Stimulated activated CD8-positive, alpha-beta memory T cell treated with anti-CD3 and anti-CD28 coated beads, Interleukin-12 subunit alpha, Interleukin-12 subunit beta, amount 100 ng/mL, for 24 hours (primary cell): Measurements from ENCODE around the gene GLIPR1L1.
A peak's percentile ranks its signal among the peaks of the same experiment; 100 is the strongest.

ENCODE experiments used
- DNase-seq: peaks from one replicate; pipeline ENCODE4 v3.0.0-alpha.2; 2020; ENCODE audit errors: extremely low read depth

GLIPR1L1 gene

DNA sequence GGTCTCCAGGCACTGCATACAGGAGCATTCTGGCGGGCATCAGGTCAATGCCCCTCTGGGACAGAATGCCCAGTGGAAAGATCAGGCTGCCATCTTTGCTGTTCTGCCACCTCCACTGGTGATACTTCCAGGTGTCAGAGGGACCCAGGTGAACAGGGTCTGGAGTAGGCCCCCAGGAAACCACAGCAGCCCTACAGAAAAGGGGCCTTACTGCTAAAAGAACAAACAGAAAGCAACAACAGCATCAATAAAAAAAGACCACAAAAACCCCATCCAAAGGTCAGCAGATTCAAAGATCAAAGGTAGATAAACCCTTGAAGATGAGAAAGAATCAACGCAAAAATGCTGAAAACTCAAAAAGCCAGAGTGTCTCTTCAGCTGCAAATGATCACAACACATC lies 15.9 kb downstream of the GLIPR1L1 start:
- DNase-seq: no peak

DNA sequence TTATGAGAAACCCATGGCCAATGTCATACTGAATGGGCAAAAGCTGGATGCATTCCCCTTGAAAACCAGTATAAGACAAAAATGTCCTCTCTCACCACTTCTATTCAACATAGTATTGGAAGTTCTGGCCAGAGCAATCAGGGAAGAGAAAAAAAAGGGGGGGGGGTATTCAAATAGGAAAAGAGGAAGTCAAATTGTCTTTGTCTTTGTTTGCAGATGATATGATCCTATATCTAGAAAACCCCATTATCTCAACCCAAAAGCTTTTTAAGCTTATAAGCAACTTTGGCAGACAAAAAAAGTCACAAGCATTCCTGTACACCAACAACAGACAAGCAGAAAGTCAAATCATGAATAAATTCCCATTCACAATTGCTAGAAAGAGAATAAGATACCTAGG lies 19.5 kb downstream of the GLIPR1L1 start:
- DNase-seq: no peak

DNA sequence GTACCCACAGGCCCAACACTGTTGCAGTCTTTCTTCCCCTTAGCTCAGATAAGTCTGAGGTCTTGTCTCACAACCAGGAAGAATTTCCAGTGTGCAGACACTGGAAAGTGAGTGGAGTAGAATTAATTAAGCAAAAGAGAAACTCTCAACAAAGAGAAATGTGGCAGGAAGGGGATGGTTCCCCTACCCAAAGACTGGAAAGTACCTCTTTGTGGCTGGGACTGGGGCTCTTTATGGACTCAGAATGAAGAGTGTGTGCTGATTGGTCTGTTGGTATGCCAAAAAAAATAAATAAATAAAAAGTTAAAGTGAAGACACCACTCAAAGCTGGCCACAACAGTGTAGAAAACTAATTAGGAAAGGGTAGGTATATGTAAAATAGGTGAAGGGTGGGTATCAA lies 26.4 kb downstream of the GLIPR1L1 start:
- DNase-seq: no peak

DNA sequence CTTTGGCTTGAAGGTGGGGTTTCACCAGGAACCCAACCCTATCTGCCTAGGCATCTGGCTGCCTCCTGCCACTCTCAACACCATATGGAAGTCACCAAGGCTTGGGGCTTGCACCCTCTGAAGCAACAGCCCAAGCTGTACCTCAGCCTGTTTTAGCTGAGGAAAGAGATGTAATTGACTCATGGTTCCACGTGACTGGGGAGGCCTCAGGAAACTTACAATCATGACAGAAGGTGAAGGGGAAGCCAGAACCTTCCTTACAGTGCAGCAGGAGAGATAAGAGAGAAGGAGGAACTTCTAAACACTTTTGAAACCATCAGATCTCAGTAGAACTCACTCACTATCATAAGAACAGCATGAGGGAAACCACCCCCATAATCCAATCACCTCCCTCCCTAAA lies 26.9 kb downstream of the GLIPR1L1 start:
- DNase-seq: no peak

DNA sequence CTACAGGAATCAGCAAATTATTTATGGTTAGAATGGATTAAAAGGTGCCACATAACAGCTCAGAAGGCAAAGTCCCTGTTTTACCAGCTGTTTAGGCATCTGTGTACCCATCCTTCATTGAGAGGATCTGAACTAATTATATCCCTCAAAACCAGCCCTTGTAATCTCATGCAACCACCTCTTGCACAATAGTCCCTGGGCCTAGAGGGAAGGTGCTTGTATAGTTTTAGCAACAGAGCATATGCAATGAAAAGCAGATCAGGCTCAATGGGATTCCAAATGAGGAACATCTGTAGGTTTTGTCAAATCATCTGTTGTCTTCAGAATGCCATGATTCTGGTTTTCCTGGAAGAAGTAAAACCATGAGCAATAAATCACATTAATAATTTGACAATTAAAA lies 30.4 kb downstream of the GLIPR1L1 start:
- DNase-seq: no peak

DNA sequence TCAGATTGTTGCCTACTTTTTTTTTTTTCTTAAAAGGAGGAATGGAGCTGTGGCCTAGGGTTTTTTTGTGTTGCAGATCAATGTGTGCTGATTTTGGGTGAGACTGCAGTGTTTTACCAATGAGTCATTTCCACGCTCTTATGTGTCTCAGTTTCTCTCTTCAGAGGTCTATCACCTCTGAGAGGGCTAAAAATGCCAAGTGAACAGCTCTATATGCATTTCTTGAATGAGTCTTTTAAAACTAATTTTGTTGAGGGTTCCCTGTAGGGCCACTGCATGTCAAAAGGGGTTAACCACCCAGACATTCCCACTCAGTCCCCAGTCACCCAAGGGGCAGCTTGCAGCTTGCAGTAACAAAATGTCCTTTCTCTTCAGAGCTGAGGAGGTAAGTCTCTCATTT lies 32.2 kb downstream of the GLIPR1L1 start:
- no peak for DNase-seq

DNA sequence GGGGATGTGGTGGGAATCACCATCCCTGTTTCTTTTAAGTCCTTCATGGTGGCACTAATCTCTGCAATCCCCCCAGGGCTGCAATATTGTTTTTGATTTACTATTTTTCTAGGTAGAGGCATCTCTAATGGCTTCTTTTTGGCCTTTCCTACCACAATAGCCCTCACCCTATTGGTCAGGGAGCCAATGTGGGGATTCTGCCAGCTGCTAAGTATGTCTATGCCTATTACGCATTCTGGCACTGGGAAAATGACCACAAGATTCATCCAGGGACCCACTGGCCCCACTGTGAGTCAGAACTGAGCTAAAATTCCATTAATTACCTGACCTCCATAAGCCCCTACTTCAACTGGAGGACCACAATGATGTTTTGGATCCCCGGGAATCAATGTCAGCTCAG lies 40.5 kb downstream of the GLIPR1L1 start:
- DNase-seq: no peak

DNA sequence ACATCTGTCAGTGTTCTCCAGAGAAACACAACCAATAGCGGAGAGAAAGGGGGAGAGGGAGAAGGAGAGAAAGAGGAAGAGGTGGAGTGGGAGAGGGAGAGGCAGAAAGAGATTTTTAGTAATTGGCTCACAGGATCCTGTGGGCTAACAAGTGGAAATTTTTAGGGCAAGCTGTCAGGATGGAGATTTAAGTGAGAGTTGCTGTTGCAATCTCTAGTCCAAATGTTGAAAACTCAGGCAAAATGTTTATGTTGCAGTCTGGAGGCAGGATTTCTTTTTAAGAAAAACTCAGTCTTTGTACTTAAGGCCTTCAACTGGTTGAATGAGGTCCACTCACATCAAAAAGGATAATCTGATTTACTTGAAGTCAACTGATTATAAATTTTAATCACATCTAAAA lies 43.9 kb downstream of the GLIPR1L1 start:
- no peak for DNase-seq

DNA sequence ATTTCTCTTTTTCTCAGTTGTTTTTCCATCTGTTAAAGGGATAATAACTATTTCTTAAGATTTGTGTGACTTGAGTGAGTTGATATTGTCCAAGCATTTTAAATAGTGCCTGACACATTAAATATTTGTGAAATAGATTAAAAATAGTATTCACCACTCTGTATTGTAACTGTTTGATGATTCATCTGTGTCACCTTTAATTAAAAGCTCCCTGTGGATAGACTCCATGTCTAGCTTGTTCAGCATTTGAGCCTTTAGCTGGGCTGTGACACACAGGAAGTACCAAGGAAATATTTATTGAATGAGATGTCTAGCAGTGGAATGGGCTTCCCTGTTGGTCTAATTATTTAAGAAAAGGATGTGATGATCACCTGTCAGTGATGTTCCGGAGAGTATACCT lies 54.6 kb downstream of the GLIPR1L1 start:
- no peak for DNase-seq

DNA sequence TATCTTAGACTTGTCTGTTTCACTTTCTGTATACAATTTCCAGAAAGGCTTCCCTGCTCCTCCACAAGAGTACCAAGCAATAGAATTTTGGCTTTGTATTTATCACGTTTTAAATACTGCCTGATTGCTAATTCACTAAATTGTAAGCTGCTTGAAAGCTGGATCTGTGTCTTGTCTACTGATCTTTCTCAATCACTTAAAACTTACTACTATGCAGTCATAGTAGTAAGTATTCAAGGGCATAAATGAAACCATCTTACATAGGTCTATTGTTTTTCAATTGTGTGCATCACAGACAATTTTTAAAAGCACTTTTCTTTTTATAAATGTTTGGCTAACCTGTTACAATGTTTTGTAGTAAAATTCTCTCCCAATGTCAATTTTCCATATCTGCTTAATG lies 55.2 kb downstream of the GLIPR1L1 start:
- DNase-seq: no peak

DNA sequence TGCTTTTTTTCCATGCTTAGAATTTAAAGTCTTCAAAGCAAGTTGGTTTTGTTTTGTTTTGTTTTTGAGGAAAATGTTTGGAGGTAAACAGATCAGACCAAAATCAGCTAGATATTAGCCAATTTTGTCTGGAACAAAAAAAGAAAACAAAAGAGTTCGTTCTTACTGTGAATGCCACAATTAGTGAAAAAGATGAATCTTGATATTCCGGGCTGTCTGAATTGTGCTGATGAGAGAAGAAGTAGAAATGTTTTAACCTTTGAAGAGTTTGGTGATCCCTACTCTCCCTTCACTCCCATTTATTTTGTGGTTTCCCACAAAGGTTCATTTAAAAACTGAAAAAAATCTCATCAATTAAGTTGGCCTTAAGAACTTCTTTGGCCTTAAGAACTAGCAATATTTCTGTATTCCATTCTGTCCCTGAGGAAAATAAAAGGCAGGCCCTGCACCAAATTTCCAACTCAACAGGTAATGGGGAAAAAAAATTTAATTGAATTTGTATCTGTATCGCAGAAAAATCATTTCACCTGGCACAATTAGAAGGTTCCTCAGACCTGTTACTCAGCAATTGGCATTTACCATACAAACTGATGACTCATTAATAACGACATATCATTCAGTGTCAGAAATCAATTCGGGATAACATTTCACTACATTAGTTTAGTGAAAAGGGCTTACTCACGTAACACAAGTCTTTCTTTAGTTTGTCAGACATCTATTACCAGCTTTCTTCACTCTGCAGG lies 55.9 kb downstream of the GLIPR1L1 start:
- DNase-seq: no peak

DNA sequence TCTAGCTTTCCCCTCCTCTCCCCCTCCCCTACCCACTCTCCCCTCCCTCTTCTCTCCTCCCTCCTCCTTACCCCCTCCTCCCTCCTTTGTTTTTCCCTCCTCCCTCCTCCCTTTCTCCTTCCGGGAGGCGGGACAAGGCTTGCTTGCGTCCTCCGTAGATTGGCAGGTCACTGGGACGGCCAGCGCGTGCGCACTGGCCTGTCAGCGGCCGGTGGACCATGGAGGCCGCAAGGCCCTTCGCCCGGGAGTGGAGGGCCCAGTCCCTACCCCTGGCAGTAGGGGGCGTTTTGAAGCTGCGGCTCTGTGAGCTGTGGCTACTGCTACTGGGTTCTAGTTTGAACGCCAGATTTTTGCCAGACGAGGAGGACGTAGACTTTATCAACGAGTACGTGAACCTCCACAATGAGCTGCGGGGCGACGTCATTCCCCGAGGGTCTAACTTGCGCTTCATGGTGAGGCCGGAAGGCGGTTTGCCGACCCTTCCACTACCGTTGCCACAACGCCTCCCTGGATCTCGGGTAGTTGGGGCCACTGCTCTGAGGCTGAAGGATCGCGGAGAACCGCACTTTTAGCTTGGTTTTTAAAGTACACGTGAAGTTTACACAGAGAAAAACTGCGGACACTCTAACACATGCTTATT lies 56.5 kb downstream of the GLIPR1L1 start, which contains the start of gene GLIPR1L2:
Gene GLIPR1L2 (plus strand): TSS at position 191 of the 640 bp plus-strand sequence. CDS start 28 bp downstream, at position 219.
- peak; percentile 77 for DNase-seq

DNA sequence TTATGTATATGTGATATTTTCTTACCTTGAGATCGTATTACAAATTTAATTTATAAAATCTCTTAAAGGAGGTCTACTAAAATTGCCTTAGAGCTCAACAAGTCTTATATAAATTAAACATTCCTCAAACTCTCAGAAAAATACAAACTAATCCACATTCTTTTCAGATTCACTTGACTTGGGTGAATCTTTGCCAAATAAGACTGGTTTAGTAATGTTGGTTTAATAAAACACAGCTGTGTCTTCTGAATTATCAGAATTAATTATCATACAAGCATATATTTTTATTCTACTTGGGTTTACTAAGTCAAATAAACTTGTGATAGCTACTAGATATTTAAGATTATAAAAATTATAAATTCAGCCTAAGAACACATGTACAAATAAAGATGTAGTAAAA lies 69.8 kb downstream of the GLIPR1L1 start:
- no peak for DNase-seq

DNA sequence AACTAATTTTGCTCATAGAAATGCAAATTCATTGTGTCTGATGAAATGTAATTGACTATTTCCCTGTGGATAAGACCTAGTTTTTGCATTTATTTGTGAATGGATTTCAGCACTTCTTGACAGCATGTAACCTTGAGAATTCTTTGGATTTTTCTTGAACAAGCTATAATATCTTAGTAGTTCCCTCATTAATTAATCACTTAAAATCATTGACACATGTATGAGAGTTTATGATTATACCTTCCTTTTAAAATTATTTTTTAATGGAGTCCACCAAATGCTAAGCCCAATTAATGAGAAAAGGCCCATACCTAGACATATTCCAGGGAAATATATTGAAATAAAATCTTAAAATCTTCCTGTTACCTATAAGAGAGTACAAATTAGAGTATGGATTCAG lies 73.2 kb downstream of the GLIPR1L1 start:
- DNase-seq: no peak

DNA sequence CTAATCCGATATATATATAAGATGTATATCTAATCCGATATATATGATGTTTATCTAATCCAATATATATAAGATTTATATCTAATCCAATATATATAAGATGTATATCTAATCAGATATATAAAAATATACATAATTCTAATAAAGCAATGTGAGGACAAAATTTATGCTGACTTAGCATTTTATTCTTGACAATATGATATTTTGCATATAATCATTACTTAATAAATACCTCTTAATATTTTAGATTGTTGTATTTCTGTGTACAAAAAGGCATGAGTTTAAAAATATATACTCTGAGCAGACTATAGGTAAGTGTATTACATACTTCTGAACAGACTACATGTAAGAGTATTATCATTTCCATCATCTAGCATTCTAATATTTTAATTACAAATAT lies 75.4 kb downstream of the GLIPR1L1 start:
- no peak for DNase-seq

DNA sequence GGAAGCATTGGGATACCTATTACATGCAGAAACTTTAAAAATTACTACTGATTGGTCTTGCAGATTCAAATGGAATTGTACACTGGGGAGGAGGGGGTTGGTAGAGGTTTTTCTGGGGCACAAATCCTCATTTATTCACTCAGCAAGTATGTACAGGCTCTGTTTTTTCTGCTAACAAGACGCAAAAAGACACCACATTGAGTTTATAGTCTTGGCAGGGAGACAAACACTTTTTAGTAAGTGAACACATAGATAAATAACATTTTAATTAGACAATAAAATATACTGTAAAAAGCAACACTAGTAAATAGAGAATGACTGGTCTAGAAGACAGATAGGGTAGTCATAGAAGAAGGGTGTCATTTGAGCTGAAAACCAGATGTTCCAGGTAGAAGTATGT lies 80.2 kb downstream of the GLIPR1L1 start:
- DNase-seq: no peak

DNA sequence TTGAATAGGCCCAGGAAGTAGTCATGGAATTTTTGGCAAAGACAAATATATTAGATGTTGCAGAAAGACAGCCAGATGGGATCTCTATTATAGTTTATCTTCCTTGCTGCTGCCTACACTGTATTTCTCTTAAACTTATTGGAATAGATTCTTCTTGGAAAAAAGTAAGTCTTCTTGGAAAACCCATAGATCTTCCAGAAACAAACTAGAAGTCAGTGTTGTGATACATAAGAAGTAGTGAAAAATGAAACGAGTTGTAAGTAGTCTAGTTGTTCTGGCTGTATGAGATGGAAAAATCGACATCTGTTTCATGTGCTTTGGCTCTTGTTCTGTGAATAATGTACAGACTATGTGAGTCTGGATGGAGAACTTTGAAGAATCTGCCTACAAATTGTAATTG lies 85.4 kb downstream of the GLIPR1L1 start:
- no peak for DNase-seq
